ENCODE measurements around the gene MERTK. TPM values are rescaled to one million over a fixed set of nuclear protein-coding genes. Genes with fewer than 3 reads are reported as not detected.

Gene MERTK
- total and polyA plus RNA-seq, 2 experiments from 2014 or later = 16.4 to 29.6 TPM

DNA sequence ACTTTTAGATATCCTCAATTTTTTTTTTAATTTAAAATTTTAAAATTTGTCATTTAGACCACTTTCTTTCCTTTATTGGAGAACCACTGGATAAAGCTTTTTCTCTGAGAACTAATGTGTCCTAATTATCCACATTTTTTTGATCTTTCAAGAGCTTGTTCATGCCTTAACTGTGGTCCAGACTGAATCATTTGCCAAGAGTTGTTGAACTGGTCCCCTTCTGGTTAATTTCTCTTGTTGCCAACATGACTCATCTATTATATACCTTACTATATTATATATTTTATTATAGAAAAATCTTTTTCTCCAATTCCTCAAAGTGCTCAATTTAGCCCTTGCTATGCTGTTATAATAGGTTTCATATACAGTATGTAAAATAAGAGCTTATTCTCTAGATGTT is 103.5 kb downstream of the MERTK start:
- Histone ChIP-seq H3K36me3 (replicated peaks; ENCODE audit: insufficient read depth, low read depth) (no peaks in the 10 kb centered on the region), H3K4me2 (no peak overlapping the region)
- no peak for TF ChIP-seq EZH2 (IDR thresholded peaks at IDR 0.05; ENCODE audit: borderline replicate concordance)
- TF ChIP-seq, protein P1, sequence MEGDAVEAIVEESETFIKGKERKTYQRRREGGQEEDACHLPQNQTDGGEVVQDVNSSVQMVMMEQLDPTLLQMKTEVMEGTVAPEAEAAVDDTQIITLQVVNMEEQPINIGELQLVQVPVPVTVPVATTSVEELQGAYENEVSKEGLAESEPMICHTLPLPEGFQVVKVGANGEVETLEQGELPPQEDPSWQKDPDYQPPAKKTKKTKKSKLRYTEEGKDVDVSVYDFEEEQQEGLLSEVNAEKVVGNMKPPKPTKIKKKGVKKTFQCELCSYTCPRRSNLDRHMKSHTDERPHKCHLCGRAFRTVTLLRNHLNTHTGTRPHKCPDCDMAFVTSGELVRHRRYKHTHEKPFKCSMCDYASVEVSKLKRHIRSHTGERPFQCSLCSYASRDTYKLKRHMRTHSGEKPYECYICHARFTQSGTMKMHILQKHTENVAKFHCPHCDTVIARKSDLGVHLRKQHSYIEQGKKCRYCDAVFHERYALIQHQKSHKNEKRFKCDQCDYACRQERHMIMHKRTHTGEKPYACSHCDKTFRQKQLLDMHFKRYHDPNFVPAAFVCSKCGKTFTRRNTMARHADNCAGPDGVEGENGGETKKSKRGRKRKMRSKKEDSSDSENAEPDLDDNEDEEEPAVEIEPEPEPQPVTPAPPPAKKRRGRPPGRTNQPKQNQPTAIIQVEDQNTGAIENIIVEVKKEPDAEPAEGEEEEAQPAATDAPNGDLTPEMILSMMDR (IDR thresholded peaks at IDR 0.05; ENCODE audit: poor library complexity) = no peak
- TF ChIP-seq EZH2phosphoT487 (IDR thresholded peaks at IDR 0.05; ENCODE audit: low read depth, severe bottlenecking, unreplicated experiment) = no peak

GRCh38 chr2:112003576-112004252 is 105.3 kb downstream of the MERTK start:
- Histone ChIP-seq H3K27ac (no peak overlapping the region), H3K4me2 (no peak overlapping the region), H3K79me2 (no peaks in the 10 kb centered on the region), H3K9me2 (replicated peaks; ENCODE audit: insufficient read depth) (no peaks in the 10 kb centered on the region), H2AFZ (no peak overlapping the region), H3K9me3 (ENCODE audit: low read depth) (no peaks in the 10 kb centered on the region), H3K27me3 (no peaks in the 10 kb centered on the region), H3K4me1 (ENCODE audit: insufficient read depth) (no peaks in the 10 kb centered on the region), H3K36me3 (replicated peaks; ENCODE audit: insufficient read depth, low read depth) (no peaks in the 10 kb centered on the region), H3K4me3 (no peak overlapping the region), H4K20me1 (ENCODE audit: insufficient read depth, poor library complexity, severe bottlenecking) (no peaks in the 10 kb centered on the region)
- TF ChIP-seq EZH2phosphoT487 (IDR thresholded peaks at IDR 0.05; ENCODE audit: low read depth, severe bottlenecking, unreplicated experiment) (no peak), EZH2 (IDR thresholded peaks at IDR 0.05; ENCODE audit: borderline replicate concordance) (no peak)
- TF ChIP-seq, protein P1 (IDR thresholded peaks at IDR 0.05; ENCODE audit: poor library complexity) = no peak
- no peak for DNase-seq (ENCODE audit: low spot score)
- WGBS (ENCODE audit: low lambda C conversion rate, missing lambda C conversion rate) = 89% methylated on average over 5 of the region's 5 CpGs

More for the DNA sequence above, 103.5 kb downstream of the MERTK start:
- DNase-seq (ENCODE audit: low spot score) = no peak
- Histone ChIP-seq H3K4me3 (no peak overlapping the region), H3K4me1 (ENCODE audit: insufficient read depth) (no peaks in the 10 kb centered on the region), H4K20me1 (ENCODE audit: insufficient read depth, poor library complexity, severe bottlenecking) (no peaks in the 10 kb centered on the region), H3K9me2 (replicated peaks; ENCODE audit: insufficient read depth) (no peaks in the 10 kb centered on the region), H2AFZ (no peak overlapping the region), H3K27me3 (no peaks in the 10 kb centered on the region), H3K79me2 (no peaks in the 10 kb centered on the region), H3K27ac (no peak overlapping the region), H3K9me3 (ENCODE audit: low read depth) (no peaks in the 10 kb centered on the region)

DNA sequence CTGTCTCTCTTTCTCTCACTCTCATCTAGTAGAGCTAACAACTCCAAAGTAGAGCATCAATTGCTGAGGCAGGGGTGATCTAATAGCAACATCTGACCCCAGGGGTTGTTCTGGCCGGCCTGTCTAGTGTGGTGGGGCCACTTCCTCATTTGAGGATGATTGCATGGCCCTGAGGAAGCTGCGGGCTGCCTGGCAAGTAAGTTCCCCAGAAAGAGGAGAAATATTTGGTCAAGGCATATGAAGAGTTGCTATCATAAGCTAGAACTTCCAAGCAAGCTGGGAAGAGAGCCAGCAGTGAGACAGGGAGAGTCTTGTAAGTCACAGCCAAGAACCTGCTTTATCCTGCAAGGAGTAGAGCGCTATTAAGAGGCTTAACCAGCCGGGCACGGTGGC is 105.8 kb downstream of the MERTK start:
- Histone ChIP-seq H3K4me3 (no peak overlapping the region), H3K79me2 (no peaks in the 10 kb centered on the region), H3K4me1 (ENCODE audit: insufficient read depth) (no peaks in the 10 kb centered on the region), H2AFZ (no peak overlapping the region), H3K9me3 (ENCODE audit: low read depth) (no peaks in the 10 kb centered on the region), H3K27me3 (no peaks in the 10 kb centered on the region), H3K9me2 (replicated peaks; ENCODE audit: insufficient read depth) (no peaks in the 10 kb centered on the region), H4K20me1 (ENCODE audit: insufficient read depth, poor library complexity, severe bottlenecking) (no peaks in the 10 kb centered on the region), H3K27ac (no peak overlapping the region), H3K4me2 (no peak overlapping the region), H3K36me3 (replicated peaks; ENCODE audit: insufficient read depth, low read depth) (no peaks in the 10 kb centered on the region)
- TF ChIP-seq, protein P1 (IDR thresholded peaks at IDR 0.05; ENCODE audit: poor library complexity) = no peak
- TF ChIP-seq EZH2 (IDR thresholded peaks at IDR 0.05; ENCODE audit: borderline replicate concordance) = no peak
- DNase-seq (ENCODE audit: low spot score) = no peak
- 97% methylated on average over 5 of the region's 5 CpGs for WGBS (ENCODE audit: low lambda C conversion rate, missing lambda C conversion rate)

Measured in hepatocyte (in vitro differentiated cells).